PC-9 (cell line): Measurements from ENCODE around the gene CCDC91. TPM values are rescaled to one million over a fixed set of nuclear protein-coding genes. Genes with fewer than 3 reads are reported as not detected.

Experiments
- BruUV-seq: library from RNA; stranded (reverse); fragments of 400-500 nt; replicated peaks from 2 replicates; lab custom pipeline; 2021; lab: Mats Ljungman, UMichigan
- CTCF ChIA-PET: fragments of 300-600 bp; sonication (Branson Sonifier 250); formaldehyde crosslinking; loops from one replicate; lab custom pipeline; 2022; ENCODE audit warnings: antibody characterized with exemption; lab: Charles Lee
- POLR2A ChIA-PET: fragments of 300-600 bp; sonication (Branson Sonifier 250); formaldehyde crosslinking; loops from one replicate; lab custom pipeline; 2022; ENCODE audit warnings: antibody characterized with exemption; ENCODE audit not compliant: unreplicated experiment; lab: Charles Lee
- DNase-seq, 2 experiments: peaks; one replicate each; pipeline versions ENCODE4 v3.0.0 to v3.0.0-alpha.2; 2015 to 2022; ENCODE audit warnings: mixed read lengths in 1 of 2
- H2AFZ ChIP-seq: fragments of 200-600 bp; sonication (generic); 2 replicates; pipeline ENCODE4 v1.8.1; 2017; ENCODE audit warnings: antibody characterized with exemption
- H3F3A ChIP-seq: fragments of 200-600 bp; sonication (generic); 2 replicates; pipeline ENCODE4 v1.8.1; 2017; ENCODE audit warnings: antibody characterized with exemption, mild to moderate bottlenecking, low read depth; ENCODE audit not compliant: insufficient read depth
- H3K27ac ChIP-seq: fragments of 200-600 bp; sonication (generic); 2 replicates; pipeline ENCODE4 v1.6.1; 2016; ENCODE audit warnings: mixed run types
- H3K27me3 ChIP-seq: fragments of 200-600 bp; sonication (generic); 2 replicates; pipeline ENCODE4 v1.6.1; 2016; ENCODE audit warnings: low read depth, mixed run types; ENCODE audit not compliant: insufficient read depth
- H3K36me3 ChIP-seq: fragments of 200-600 bp; sonication (generic); 2 replicates; pipeline ENCODE4 v1.6.1; 2016; ENCODE audit warnings: low read depth, mixed run types
- H3K4me1 ChIP-seq: fragments of 200-600 bp; sonication (generic); replicated peaks from 2 replicates; pipeline ENCODE4 v1.6.1; 2016; ENCODE audit warnings: mixed run types; ENCODE audit not compliant: insufficient read depth
- H3K4me2 ChIP-seq: fragments of 200-600 bp; sonication (generic); 2 replicates; pipeline ENCODE4 v1.6.1; 2017; ENCODE audit warnings: mixed run types
- H3K4me3 ChIP-seq: fragments of 200-600 bp; sonication (generic); 2 replicates; pipeline ENCODE4 v1.6.1; 2016; ENCODE audit warnings: mixed run types
- H3K79me2 ChIP-seq: fragments of 200-600 bp; sonication (generic); 2 replicates; pipeline ENCODE4 v1.6.1; 2017; ENCODE audit warnings: low read depth, mixed run types
- H3K9me2 ChIP-seq: fragments of 200-600 bp; sonication (generic); 2 replicates; pipeline ENCODE4 v1.8.1; 2017; ENCODE audit warnings: mild to moderate bottlenecking; ENCODE audit not compliant: insufficient read depth
- H3K9me3 ChIP-seq: fragments of 200-600 bp; sonication (generic); 2 replicates; pipeline ENCODE4 v1.8.1; 2016; ENCODE audit warnings: low read depth; ENCODE audit not compliant: insufficient read depth
- H4K20me1 ChIP-seq: fragments of 200-600 bp; sonication (generic); 2 replicates; pipeline ENCODE4 v1.8.1; 2017; ENCODE audit not compliant: insufficient read depth
- EZH2 ChIP-seq: fragments of 200-600 bp; sonication (generic); IDR thresholded peaks from 2 replicates; pipeline ENCODE4 v1.8.0; 2017; ENCODE audit warnings: antibody characterized with exemption, low read depth
- intact Hi-C: fragments of 100-400 bp; cut with micrococcal nuclease; formaldehyde crosslinking; loops from one replicate; pipeline ENCODE4 v1.10.0; 2022; ENCODE audit not compliant: unreplicated experiment
- total RNA-seq: library from RNA; stranded (reverse); gene quantifications from 2 replicates; pipeline ENCODE4 v1.2.3, GENCODE V29; 2021
- TF ChIP-seq, protein P1 (sequence below): fragments of 200-600 bp; sonication (generic); conservative IDR thresholded peaks from 2 replicates; pipeline ENCODE4 v1.6.1; 2017; ENCODE audit warnings: mixed run types, antibody characterized with exemption, mild to moderate bottlenecking, moderate library complexity

Gene CCDC91
- total RNA-seq, 1 experiment from 2014 or later: 38.9 TPM

DNA sequence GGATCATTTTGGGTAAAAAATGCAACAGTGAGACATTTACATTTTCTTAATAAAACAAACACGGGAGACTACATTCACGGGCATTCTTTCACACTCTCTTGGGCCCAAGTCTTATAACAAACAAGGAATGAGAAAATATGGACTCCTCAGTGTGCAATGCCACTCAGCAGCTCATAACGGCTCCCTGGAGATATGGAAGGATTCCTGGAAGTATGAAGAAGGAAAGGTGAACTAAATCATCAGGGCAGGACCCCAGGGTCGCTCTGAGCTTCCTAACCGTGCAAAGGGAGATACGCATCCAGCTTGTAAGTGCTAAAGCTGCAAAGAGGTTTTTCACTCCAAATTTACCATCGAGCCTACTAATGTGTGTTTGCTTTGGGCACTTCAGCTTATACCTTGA, 33.5 kb upstream of the CCDC91 start:
- no peaks in the 10 kb centered on the region for H3K9me2 ChIP-seq
- no peak for DNase-seq
- no peaks in the 10 kb centered on the region for H3K4me1 ChIP-seq
- TF ChIP-seq EZH2: no peak
- TF ChIP-seq, protein P1, sequence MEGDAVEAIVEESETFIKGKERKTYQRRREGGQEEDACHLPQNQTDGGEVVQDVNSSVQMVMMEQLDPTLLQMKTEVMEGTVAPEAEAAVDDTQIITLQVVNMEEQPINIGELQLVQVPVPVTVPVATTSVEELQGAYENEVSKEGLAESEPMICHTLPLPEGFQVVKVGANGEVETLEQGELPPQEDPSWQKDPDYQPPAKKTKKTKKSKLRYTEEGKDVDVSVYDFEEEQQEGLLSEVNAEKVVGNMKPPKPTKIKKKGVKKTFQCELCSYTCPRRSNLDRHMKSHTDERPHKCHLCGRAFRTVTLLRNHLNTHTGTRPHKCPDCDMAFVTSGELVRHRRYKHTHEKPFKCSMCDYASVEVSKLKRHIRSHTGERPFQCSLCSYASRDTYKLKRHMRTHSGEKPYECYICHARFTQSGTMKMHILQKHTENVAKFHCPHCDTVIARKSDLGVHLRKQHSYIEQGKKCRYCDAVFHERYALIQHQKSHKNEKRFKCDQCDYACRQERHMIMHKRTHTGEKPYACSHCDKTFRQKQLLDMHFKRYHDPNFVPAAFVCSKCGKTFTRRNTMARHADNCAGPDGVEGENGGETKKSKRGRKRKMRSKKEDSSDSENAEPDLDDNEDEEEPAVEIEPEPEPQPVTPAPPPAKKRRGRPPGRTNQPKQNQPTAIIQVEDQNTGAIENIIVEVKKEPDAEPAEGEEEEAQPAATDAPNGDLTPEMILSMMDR: no peak
- ChIA-PET POLR2A (no interaction called here), CTCF (no interaction called here)
- H4K20me1 ChIP-seq: no peaks in the 10 kb centered on the region
- no peaks in the 10 kb centered on the region for H3F3A ChIP-seq
- no peak overlapping the region for H3K4me3 ChIP-seq
- BruUV-seq: no TSS peak
- no peak overlapping the region for H3K27ac ChIP-seq
- intact Hi-C loops: no loop called here
- no peak overlapping the region for H3K4me2 ChIP-seq
- no peaks in the 10 kb centered on the region for H3K79me2 ChIP-seq
- H3K27me3 ChIP-seq: no peaks in the 10 kb centered on the region
- no peak overlapping the region for H2AFZ ChIP-seq
- H3K36me3 ChIP-seq: no peaks in the 10 kb centered on the region
- H3K9me3 ChIP-seq: peaks cover 4% of the 10 kb centered on the region; the same call in 1 of the 2 replicates

DNA sequence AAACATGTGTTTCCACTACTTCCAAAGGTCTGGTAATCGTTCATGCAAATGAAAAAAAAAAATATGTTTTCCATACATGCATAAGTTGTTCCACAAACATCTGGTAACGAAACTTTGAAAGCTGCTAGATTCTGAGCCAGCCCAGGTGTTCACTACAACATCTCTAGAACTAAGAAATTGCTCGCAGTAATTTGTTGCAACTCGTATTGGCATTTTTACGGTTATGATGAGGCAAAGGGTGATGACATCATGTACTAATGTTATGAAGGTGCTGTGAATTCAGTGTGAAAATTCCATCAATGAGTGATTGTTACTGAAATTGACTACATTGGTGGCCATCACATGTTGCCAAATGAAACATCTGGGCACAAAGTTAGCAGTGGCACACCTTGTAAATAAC, 31.9 kb upstream of the CCDC91 start:
- H3K4me3 ChIP-seq: no peak overlapping the region
- H3K27me3 ChIP-seq: no peaks in the 10 kb centered on the region
- TF ChIP-seq, protein P1: no peak
- no peak for TF ChIP-seq EZH2
- DNase-seq: no peak
- H3F3A ChIP-seq: no peaks in the 10 kb centered on the region
- CTCF ChIA-PET: no interaction called here
- H3K4me2 ChIP-seq: no peak overlapping the region
- no peak overlapping the region for H3K27ac ChIP-seq
- no peaks in the 10 kb centered on the region for H3K79me2 ChIP-seq
- no peaks in the 10 kb centered on the region for H3K9me3 ChIP-seq
- no peak overlapping the region for H2AFZ ChIP-seq
- H4K20me1 ChIP-seq: no peaks in the 10 kb centered on the region
- H3K9me2 ChIP-seq: no peaks in the 10 kb centered on the region
- intact Hi-C loops: no loop called here
- BruUV-seq: no TSS peak
- POLR2A ChIA-PET: no interaction called here
- no peaks in the 10 kb centered on the region for H3K36me3 ChIP-seq
- no peaks in the 10 kb centered on the region for H3K4me1 ChIP-seq

DNA sequence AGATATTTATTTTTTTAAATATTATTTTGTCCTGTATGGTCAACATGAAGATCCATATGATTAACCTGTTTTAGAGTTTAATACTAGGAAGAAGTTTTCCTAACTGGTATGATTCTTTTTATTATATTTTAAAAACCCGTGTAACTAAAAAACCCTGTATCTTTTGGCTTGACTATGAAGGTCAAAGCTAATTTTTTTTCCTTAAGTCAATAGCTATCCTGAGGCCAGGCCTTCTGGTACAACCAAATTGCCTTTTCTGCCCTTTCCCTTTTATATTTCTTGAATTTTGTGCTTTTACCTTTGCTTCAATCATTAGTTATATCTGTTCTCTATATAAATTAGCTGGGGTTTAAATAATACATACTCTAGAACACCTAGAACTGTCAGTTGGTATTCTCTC, 30.6 kb upstream of the CCDC91 start:
- Histone ChIP-seq H3K4me2 (no peak overlapping the region), H3K36me3 (no peaks in the 10 kb centered on the region), H3K4me3 (no peak overlapping the region), H3K79me2 (no peaks in the 10 kb centered on the region), H2AFZ (no peak overlapping the region), H3K27ac (no peak overlapping the region), H3K4me1 (no peaks in the 10 kb centered on the region), H4K20me1 (no peaks in the 10 kb centered on the region), H3K9me2 (no peaks in the 10 kb centered on the region), H3F3A (no peaks in the 10 kb centered on the region), H3K27me3 (no peaks in the 10 kb centered on the region), H3K9me3 (no peaks in the 10 kb centered on the region)
- POLR2A ChIA-PET: interaction anchor here (0.6 kb wide), 1 partner anchor 71 kb away, joined by 4 read pairs; no protein-coding TSS in a partner anchor
- intact Hi-C loops: loop anchor here (10.0 kb wide), 1 partner anchor 335 kb away; no protein-coding TSS in a partner anchor
- no TSS peak for BruUV-seq
- DNase-seq: no peak
- CTCF ChIA-PET: interaction anchor here (0.6 kb wide), 1 partner anchor 863 kb away, joined by 3 read pairs; no protein-coding TSS in a partner anchor
- TF ChIP-seq EZH2: no peak
- TF ChIP-seq, protein P1: no peak
